Tibial nerve (tissue), 4 donors: ENCODE results near the gene PDE1A.

ENCODE experiments used
- CTCF ChIP-seq, 5 experiments: fragments of 200-600 bp in 3 of 5; fragments of 450-650 bp in 2 of 5; sonication (generic) in 3 of 5; IDR thresholded peaks; one replicate each; pipeline ENCODE4 v1.5.1; 2016 to 2019; ENCODE audit warnings: antibody characterized with exemption in 5 of 5, mild to moderate bottlenecking in 3 of 5, moderate library complexity in 2 of 5
- EP300 ChIP-seq, 2 donors: sonication (generic); formaldehyde crosslinking; IDR thresholded peaks; one replicate each; pipeline ENCODE4 v1.6.1; 2017; ENCODE audit warnings: antibody characterized with exemption in 2 of 2, mild to moderate bottlenecking in 1 of 2
- POLR2A ChIP-seq, 2 donors: fragments of 450-650 bp; IDR thresholded peaks; one replicate each; pipeline ENCODE4 v1.6.1; 2017; ENCODE audit warnings: antibody characterized with exemption in 2 of 2, mild to moderate bottlenecking in 2 of 2, moderate library complexity in 2 of 2

- no peak for TF ChIP-seq EP300 (IDR thresholded peaks at IDR 0.05)
- no peak for TF ChIP-seq CTCF (IDR thresholded peaks at IDR 0.05)
- no peak for TF ChIP-seq POLR2A (IDR thresholded peaks at IDR 0.05)
Observed at GRCh38 chr2:182299632-182300031, 127.2 kb downstream of the PDE1A start.
